Activated CD8-positive, alpha-beta memory T cell treated with anti-CD3 and anti-CD28 coated beads for 36 hours (primary cell): ENCODE results near the gene TFCP2L1. TPM values are rescaled to one million over a fixed set of nuclear protein-coding genes. Genes with fewer than 3 reads are reported as not detected.
"Not testable (repeated sequence)": the region's sequence is repeated elsewhere in the genome, so short reads cannot be mapped to it uniquely, and the experiment has no call there.

Experiments used
- CTCF ChIA-PET: fragments of 350-600 bp; sonication (Branson Sonifier 250); formaldehyde crosslinking; loops from one replicate; lab custom pipeline; 2021; ENCODE audit warnings: antibody characterized with exemption; lab: Charles Lee
- POLR2A ChIA-PET: fragments of 350-600 bp; sonication (Branson Sonifier 250); formaldehyde crosslinking; loops from one replicate; lab custom pipeline; 2021; ENCODE audit warnings: antibody characterized with exemption; lab: Charles Lee
- total RNA-seq, 2 experiments: library from RNA; stranded (reverse); gene quantifications; one replicate each; pipeline ENCODE4 v1.2.3, GENCODE V29; 2021

The TFCP2L1 gene
- under 1 TPM; 0.02 to 0.13 TPM for total RNA-seq

- CTCF ChIA-PET: no interaction called here
- POLR2A ChIA-PET: no interaction called here
These were observed at the start of gene TFCP2L1 for GRCh38 chr2:121284463-121285449. Gene TFCP2L1, minus strand, starts transcription at chr2:121285202. Its CDS starts 93 bp downstream, at chr2:121285109.

GRCh38 chr2:121333834-121334558 is 49.0 kb upstream of the TFCP2L1 start:
- ChIA-PET POLR2A (no interaction called here), CTCF (interaction anchor here (0.6 kb wide), 1 partner anchor 249 kb away, joined by 5 read pairs; no protein-coding TSS in a partner anchor)

GRCh38 chr2:121333231-121333630 is 48.2 kb upstream of the TFCP2L1 start:
- CTCF ChIA-PET: no interaction called here
- POLR2A ChIA-PET: no interaction called here

GRCh38 chr2:121331324-121331723 is 46.3 kb upstream of the TFCP2L1 start:
- POLR2A ChIA-PET, CTCF ChIA-PET: not testable (repeated sequence)

DNA sequence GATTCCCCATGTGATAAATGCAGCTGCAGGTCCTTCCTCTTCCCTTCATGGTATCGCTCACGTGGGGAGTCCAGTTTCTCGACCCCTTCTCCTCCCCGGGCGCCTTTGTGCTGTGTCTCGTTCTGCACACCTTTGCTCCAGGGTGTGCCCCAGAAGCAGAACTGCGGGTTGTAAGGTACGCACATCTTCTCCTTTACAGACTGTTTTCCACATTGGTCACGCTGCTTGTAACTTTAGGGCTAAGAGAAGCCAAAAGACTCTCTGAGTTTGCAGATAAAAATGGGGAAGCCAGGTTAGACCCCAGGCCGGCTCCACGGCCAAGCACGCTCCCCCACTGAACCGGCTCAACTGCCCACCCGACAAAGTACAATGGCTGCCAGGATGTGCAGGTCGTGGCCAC is 45.9 kb upstream of the TFCP2L1 start:
- CTCF ChIA-PET: no interaction called here
- POLR2A ChIA-PET: no interaction called here

DNA sequence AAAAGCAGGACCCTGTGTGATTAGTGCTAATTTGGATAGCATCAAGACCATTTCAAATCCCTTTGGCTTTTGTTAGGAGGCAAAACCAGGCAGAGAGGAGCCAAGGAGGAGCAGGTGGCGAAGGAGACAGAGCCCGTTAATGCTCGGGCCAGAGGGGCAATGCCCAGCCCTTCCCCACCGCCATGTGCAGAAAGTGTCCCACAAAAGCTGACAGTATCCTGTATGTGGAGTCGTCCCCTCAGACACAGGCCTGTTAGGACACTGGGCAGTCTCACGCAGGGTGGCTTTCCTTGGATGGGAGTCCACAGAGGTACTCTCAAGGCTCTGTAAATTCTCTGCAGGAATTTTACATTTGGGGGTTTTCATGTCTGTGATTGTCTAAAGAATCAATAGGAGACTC is 44.8 kb upstream of the TFCP2L1 start:
- POLR2A ChIA-PET: no interaction called here

DNA sequence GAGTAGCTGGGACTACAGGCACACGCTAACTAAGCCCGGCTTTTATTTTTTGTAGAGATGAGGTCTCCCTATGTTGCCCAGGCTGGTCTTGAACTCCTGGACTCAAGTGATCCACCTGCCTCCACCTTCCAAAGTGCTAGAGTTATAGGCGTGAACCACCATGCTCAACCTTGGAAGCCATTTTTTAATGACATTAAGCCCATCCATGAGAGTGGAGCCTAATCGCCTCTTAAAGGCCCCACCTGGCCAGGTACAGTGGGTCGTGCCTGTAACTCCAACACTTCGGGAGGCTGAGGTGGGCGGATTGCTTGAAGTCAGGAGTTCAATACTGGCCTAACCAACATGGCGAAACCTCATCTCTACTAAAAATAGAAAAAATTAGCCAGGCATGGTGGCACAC is 41.6 kb upstream of the TFCP2L1 start:
- CTCF ChIA-PET: no interaction called here

More for the DNA sequence above, 44.8 kb upstream of the TFCP2L1 start:
- CTCF ChIA-PET: no interaction called here

GRCh38 chr2:121324601-121325000 is 39.6 kb upstream of the TFCP2L1 start:
- CTCF ChIA-PET: no interaction called here
- POLR2A ChIA-PET: no interaction called here

More for the DNA sequence above, 41.6 kb upstream of the TFCP2L1 start:
- POLR2A ChIA-PET: no interaction called here

- POLR2A ChIA-PET: no interaction called here
- CTCF ChIA-PET: no interaction called here
These were observed 36.5 kb upstream of the TFCP2L1 start for GRCh38 chr2:121321476-121321875.

DNA sequence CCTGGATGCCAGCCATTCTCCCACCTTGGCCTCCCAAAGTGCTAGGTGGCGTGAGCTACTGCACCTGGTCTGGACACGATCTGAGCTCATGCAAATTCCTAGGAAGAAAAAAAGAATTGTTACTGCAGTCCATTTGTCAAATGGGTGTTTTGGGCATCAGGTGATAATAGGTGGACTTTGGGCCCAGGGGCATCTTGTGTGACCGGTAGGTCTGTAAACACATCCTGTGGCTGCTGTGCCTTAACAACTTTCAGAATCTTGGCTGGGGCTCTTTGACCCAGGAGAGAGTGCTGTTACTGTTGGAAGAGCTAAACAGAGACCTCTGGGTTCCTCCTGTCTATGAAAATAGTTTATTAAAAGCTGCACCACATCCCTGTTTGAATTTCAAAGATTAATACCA is 34.9 kb upstream of the TFCP2L1 start:
- POLR2A ChIA-PET: no interaction called here
- CTCF ChIA-PET: no interaction called here

DNA sequence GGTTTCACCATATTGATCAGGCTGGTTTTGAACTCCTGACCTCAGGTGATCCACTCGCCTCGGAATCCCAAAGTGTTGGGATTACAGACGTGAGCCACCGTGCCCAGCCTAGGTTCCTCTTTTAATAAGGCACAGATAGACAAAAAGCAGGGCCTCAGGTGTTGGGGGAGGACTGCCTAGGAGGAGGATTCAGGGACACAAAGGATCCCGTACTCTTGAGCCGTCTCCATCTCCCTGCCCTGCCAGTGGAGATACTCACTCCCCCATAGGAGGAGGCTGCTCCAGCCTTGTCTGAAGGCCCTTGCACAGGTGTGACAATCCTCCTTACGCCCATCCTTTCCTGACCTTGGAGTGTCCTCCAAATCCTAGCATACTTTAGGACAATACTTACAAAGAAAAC is 32.0 kb upstream of the TFCP2L1 start:
- CTCF ChIA-PET: no interaction called here
- POLR2A ChIA-PET: no interaction called here

DNA sequence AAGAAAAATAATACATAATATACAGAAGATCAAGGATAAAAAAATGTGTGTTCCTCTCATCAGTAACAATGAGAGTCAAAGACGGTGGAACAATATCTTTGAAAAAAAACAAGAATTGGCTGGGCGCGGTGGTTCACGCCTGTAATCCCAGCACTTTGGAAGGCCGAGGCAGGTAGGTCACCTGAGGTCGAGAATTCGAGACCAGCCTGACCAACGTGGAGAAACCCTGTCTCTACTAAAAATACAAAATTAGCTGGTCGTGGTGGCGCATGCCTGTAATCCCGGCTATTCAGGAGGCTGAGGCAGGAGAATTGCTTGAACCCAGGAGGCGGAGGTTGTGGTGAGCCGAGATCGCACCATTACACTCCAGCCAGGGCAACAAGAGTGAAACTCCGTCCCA is 28.7 kb upstream of the TFCP2L1 start:
- POLR2A ChIA-PET, CTCF ChIA-PET: not testable (repeated sequence)

DNA sequence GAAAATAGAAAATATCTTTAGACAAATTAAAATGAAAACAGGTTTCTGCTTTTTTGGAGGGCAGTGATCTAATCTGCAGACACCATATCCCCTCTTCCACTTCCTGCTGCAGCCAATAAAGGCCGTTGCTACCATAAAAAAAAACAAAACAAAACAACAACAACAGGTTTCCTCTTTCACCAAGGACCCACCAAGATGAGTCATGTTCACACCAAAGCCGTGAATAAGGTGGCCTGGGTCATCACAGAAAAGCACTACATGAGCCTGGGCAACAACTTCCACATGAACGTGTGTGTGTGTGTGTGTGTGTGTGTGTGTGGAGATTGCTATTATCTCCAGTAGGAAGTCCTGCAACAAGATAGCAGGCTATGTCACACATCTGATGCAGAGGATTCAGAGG is 24.8 kb upstream of the TFCP2L1 start:
- ChIA-PET CTCF (no interaction called here), POLR2A (no interaction called here)

DNA sequence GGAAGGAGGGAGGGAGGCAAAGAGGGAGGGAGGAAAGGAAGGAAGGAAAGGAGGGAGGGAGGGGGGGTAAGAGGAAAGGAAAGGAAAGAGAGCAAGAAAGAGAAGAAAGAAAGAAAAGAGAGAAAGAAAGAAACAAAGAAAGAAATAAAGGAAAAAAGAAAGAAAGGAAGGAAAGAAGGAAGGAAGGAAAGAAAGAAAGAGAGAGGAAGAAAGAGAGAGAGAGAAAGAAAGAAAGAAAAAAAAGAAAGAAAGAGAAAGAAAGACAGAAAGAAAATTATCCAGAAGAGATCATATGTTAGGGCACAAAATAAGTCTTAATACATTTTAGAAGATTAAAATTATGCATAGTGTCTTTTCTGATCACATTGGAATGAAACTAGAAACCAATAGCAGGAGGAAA is 24.3 kb upstream of the TFCP2L1 start:
- ChIA-PET CTCF (no interaction called here), POLR2A (no interaction called here)

DNA sequence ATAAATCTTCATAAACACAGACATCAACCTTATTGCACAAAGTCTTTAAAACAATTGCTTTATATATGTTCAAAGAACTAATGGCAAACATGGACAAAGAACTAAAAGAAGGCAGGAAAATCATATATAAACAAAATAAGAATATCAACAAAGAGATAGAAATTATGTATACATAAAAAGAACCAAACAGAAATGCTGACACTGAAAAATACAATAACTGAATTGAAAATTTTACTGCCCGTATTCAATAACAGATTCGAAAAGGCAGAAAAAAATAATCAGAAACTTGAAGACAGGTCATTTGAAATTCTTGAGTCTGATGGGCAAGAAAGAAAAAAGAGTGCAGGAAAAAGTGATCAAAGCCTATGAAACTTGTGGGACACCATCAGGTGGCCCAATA is 22.0 kb upstream of the TFCP2L1 start:
- ChIA-PET POLR2A (no interaction called here), CTCF (no interaction called here)

DNA sequence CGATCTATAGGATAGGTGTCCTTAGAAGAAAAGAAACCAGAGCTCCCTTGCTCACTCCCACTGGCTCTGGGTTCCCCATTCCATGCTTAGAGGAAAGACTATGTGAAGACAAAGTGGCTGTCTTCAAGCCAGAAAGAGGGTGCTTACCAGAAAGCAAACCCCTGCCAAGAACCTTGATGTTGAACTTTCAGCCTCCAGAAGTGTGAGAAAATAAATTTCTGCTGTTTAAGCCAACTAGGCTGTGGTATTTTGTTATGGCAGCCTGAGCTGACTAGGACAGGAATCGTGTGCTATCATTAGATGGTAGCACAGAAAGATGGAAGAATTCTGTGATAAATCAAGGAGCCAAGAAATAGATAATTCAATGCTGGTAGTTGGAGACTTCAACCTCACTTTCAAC is 19.9 kb upstream of the TFCP2L1 start:
- ChIA-PET CTCF (no interaction called here), POLR2A (no interaction called here)

DNA sequence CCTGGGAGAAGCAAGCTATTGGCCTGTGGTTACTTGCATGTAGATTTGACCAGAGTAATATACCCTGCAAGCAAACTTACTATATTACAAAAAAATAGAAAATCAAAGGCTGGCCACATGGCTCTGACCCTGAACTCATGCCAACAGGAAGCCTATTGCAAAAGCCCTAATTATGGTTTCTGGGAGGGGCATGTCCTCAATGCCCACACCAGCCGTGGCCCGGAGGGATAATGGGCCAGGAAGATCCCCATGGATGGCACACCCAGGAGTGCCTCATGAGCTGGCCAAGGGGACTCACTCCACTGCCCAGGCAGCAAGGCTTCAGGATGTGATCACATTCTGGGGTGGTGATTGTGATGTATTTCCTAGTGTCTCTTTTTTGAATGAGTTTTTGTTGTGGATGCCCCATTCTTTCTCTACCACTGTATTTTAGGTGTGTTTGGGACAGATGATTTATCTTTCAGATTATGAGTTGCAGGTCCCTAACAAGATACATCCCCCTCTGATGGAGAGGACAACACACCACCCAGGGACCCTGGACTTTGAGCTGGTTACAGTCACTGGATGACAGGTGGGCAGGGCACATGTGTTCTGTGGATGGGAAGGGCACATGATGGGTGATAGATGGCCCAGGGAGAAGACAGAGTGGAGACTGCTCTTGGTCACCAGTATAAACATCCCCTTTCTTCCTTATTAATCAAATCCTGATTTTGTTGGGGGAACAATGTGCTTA is 18.7 kb upstream of the TFCP2L1 start:
- ChIA-PET CTCF (interaction anchor here (0.5 kb wide), 1 partner anchor 218 kb away, joined by 3 read pairs; no protein-coding TSS in a partner anchor), POLR2A (no interaction called here)

GRCh38 chr2:121301190-121301589 is 16.2 kb upstream of the TFCP2L1 start:
- CTCF ChIA-PET, POLR2A ChIA-PET: not testable (repeated sequence)

DNA sequence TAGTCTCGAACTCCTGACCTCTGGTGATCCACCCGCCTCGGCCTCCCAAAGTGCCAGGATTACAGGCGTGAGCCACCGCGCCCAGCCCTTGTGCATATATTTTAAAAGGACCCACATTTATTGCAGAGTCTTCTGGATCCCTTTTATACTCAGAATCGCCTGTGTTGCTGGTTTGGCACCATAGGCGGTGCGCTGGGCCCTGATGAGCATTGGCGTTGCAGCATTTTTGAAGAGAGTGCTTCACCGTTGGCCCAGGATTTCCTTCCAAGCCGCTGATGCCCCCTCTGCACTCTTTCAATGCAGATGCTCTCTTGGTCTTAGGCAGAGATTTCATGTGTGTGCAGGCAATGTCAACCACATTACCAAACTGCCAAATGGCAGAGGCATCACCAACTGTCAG is 13.5 kb upstream of the TFCP2L1 start:
- POLR2A ChIA-PET: no interaction called here
- CTCF ChIA-PET: no interaction called here

DNA sequence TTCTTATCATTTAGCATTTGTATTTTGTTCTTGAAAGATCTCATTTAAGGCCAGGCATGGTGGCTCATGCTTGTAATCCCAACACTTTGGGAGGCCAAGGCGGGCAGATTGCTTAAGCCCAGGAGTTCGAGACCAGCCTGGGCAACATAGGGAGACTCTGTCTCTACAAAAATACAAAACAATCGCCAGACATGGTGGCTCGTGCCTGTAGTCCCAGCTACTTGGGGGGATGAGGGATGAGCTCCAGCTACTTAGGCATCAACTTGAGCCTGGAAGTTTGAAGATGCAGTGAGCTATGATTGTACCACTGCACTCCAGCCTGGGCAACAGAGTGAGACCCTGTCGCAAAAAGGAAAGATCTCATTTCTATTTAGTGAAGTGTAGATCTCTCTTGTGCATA is 12.9 kb upstream of the TFCP2L1 start:
- CTCF ChIA-PET, POLR2A ChIA-PET: not testable (repeated sequence)
